Measurements from ENCODE around the gene AZIN2. TPM values are rescaled to one million over a fixed set of nuclear protein-coding genes. Genes with fewer than 3 reads are reported as not detected.

The AZIN2 gene
- total and polyA plus RNA-seq, 9 of the 15 experiments (the other 6 are each of a cell fraction or from before 2014, with no cell fraction given) = 0.06 to 0.91 (median 0.42) TPM; not detected in 2

GRCh38 chr1:33097137-33097611 lies 16.2 kb downstream of the AZIN2 start (continued):
- TF ChIP-seq, protein P1, sequence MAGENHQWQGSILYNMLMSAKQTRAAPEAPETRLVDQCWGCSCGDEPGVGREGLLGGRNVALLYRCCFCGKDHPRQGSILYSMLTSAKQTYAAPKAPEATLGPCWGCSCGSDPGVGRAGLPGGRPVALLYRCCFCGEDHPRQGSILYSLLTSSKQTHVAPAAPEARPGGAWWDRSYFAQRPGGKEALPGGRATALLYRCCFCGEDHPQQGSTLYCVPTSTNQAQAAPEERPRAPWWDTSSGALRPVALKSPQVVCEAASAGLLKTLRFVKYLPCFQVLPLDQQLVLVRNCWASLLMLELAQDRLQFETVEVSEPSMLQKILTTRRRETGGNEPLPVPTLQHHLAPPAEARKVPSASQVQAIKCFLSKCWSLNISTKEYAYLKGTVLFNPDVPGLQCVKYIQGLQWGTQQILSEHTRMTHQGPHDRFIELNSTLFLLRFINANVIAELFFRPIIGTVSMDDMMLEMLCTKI (IDR thresholded peaks at IDR 0.05; ENCODE audit: partially characterized antibody) = no peak
- TF ChIP-seq ZNF444 (CRISPR knock-in tag; IDR thresholded peaks at IDR 0.05) (no peak), ATF7 (IDR thresholded peaks at IDR 0.05) (peak; percentile 34; the same call in 1 of the 2 replicates)

DNA sequence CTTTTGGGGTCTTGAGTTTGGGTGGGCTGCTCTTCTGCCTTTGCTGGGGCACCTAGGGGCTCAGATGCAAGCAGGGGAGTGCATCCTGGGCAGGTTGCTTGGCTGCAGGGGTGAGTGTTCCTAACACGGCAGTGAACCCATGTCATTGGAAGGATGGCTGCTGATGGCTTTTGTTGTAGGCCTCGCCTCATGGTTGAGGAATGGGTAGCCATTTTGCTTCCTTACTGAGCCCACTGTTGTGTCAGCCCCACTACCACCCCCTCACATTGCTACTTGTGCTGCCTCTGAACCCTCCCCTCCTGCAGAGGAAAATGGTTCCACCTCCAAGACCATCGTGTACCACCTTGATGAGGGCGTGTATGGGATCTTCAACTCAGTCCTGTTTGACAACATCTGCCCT lies 16.8 kb downstream of the AZIN2 start:
- 58% methylated on average over 4 of the region's 4 CpGs for WGBS (ENCODE audit: insufficient coverage, low coverage, missing lambda C conversion rate)
- DNase-seq (ENCODE audit: extremely low read depth in 1 of 4, low spot score in 3 of 4) (no peak), ATAC-seq (no peak), FAIRE-seq (no peak)
- intact Hi-C loops (cut with micrococcal nuclease) = no loop called here
- no peak overlapping the region for H3K27ac ChIP-seq (ENCODE audit: extremely low read depth, low read depth, low read length)
- H3K27me3 ChIP-seq (ENCODE audit: control insufficient read depth in 2 of 2, insufficient read depth in 2 of 2, low read length in 2 of 2) = peaks cover 7 to 10% of the 10 kb centered on the region in 2 experiments; a peak in 4 of 5 replicates
- no peaks in the 10 kb centered on the region for H3K9me3 ChIP-seq (replicated peaks; ENCODE audit: control insufficient read depth, insufficient read depth, low read depth, low read length)
- no peaks in the 10 kb centered on the region for H3K79me2 ChIP-seq (ENCODE audit: control insufficient read depth, insufficient read depth, low read length)
- no peak overlapping the region for H3K4me3 ChIP-seq
- TF ChIP-seq KDM4B (IDR thresholded peaks at IDR 0.05; ENCODE audit: borderline replicate concordance in 2 of 2, low read depth in 1 of 2) (no peak), PRDM10 (IDR thresholded peaks at IDR 0.05; ENCODE audit: partially characterized antibody) (peak; percentile 75), NR2C2 (CRISPR knock-in tag; IDR thresholded peaks at IDR 0.05) (0 out of 2 replicates have a peak, but pooled peaks have one; percentile 30), NR2C2 (tag; IDR thresholded peaks at IDR 0.05) (no peak), YY1 (IDR thresholded peaks at IDR 0.05; ENCODE audit: borderline replicate concordance in 1 of 3, control insufficient read depth in 1 of 3, extremely low read depth in 1 of 3, insufficient read depth in 3 of 3, insufficient read length in 1 of 3, insufficient replicate concordance in 2 of 3, low read depth in 1 of 3, low read length in 2 of 3) (peak in 1 of 3 experiments; percentile 27)
- peaks cover 0 to 12% of the 10 kb centered on the region in 2 experiments; a peak in 4 of 5 replicates for H3K4me1 ChIP-seq (replicated peaks in 1 of 2; ENCODE audit: control insufficient read depth in 2 of 2, insufficient read depth in 2 of 2, low read length in 2 of 2)
- H4K20me1 ChIP-seq (replicated peaks; ENCODE audit: control insufficient read depth, insufficient read depth, low read length) = peaks cover 7% of the 10 kb centered on the region
- BruUV-seq (replicated peaks) = no TSS peak
- CTCF ChIA-PET (ENCODE audit: low intra/inter-chr PET ratio) = no interaction called here
- in situ Hi-C loops (cut with MboI) = no loop called here
- no peak overlapping the region for H3K9ac ChIP-seq (ENCODE audit: insufficient read depth in 1 of 2, low read depth in 2 of 2, low read length in 2 of 2)
- H3K36me3 ChIP-seq (ENCODE audit: control insufficient read depth, insufficient read depth, low read length) = no peaks in the 10 kb centered on the region
- POLR2A ChIA-PET = interaction anchor here (0.9 kb wide), 1 partner anchor 16 kb away, joined by 3 read pairs; no protein-coding TSS in a partner anchor
- no peak overlapping the region for H3K4me2 ChIP-seq (ENCODE audit: insufficient read depth, low read length)
- no peak overlapping the region; the same call in 1 of the 2 replicates for H2AFZ ChIP-seq (ENCODE audit: low read depth, low read length)
- no peaks in the 10 kb centered on the region for H3K9me1 ChIP-seq (ENCODE audit: control insufficient read depth, insufficient read depth, low read length)

All from K562 (cell line).